ENCODE data around the gene EPG5.

The EPG5 gene

DNA sequence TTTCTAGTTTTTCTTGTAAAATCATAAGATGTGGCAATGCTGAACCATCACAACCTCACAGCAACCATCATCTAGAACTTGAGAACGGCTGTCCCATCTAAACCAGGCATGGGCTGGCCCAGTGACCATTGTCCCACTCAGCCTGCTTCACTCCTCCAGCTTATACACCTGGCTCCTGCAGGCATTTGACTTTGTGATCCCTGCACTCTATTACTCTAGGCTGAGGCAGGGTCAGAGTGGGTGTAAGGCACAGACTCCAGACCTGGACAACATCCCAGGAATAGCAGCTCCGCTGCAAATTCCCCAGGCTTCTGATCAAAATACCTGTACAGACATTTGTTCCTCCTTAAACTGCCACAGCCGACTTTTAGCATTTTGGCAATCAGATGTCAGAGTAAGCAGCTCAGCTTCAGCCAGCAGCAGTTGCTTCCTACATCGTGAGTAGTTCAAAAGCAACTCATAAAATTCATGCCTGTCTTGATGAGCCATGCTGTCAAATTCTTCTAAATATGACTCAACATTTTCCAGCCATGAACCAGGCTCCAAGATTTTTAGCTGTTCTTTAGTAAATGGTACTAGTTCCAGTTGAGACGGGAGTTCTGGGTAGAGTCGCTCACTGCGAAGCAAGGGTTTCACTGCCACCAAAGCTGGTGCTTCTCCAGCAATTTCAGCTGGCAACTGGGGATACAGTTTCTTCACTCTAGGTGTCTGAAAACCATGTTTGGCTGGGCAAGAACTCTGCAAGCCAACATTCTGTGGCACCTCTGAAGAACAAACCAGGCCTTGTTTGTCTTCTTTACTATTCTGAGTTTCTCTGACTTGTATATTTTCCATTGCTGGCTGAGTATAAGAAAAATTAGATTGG is 12.8 kb downstream of the EPG5 start:
- Mint-ChIP-seq H3K27me3 (no peaks in the 10 kb centered on the region), H3K4me3 (no peak overlapping the region), H3K9me3 (no peaks in the 10 kb centered on the region), H3K27ac (no peak overlapping the region), H3K36me3 (ENCODE audit: low read depth) (peaks cover 64% of the 10 kb centered on the region), H3K4me1 (ENCODE audit: low read depth) (peaks cover 16% of the 10 kb centered on the region)

DNA sequence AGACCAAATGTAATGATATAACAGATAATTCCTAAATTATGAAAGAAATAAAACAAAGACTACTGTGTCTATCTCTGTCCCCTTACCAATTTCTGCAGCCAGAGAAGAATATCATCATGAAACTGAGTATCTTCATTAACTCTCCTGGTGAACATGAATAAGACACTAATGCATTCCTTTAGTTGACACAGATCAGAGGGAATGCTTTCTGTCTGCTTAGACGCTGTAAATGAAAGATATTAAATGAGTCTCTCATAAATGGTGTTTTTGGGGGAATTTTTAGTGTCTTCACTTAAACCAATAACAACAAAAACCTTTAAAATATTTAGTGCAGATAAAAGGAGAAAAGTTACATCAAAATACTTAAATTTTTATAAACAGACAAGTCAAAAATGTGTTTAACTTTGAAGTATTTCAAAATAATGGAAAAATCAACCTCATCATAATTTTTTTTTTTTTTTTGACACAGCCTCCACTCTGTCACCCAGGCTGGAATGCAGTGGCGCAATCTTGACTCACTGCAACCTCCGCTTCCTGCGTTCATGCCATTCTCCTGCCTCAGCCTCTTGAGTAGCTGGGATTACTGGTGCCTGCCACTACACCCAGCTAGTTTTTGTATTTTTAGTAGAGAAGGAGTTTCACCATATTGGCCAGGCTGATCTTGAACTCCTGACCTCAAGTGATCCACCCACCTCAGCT is 16.0 kb downstream of the EPG5 start:
- Mint-ChIP-seq H3K4me3 (no peak overlapping the region), H3K27ac (no peak overlapping the region), H3K4me1 (ENCODE audit: low read depth) (peaks cover 3% of the 10 kb centered on the region), H3K36me3 (ENCODE audit: low read depth) (peaks cover 91% of the 10 kb centered on the region), H3K9me3 (no peaks in the 10 kb centered on the region), H3K27me3 (no peaks in the 10 kb centered on the region)

DNA sequence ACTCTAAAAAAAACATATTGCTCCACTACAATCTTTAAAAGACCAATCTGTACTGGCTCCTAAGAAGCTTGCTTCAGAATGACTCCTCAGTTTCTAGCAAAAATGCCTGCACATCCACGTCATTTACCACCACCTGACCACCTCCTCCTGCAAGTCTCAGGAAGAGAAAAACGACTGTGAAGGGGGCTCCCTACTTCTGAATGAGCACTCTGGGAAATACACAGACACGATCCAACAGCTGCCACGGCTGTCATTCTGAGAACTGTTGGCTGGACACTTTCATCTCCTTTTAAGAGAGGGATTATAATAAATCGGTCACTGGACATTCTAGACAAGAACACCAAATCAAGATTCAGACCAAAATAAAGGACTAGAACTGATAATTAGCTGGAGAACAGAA is 21.5 kb downstream of the EPG5 start:
- Mint-ChIP-seq H3K27ac (no peak overlapping the region), H3K4me1 (ENCODE audit: low read depth) (peaks cover 5% of the 10 kb centered on the region), H3K36me3 (ENCODE audit: low read depth) (peaks cover 82% of the 10 kb centered on the region), H3K4me3 (no peak overlapping the region), H3K9me3 (no peaks in the 10 kb centered on the region), H3K27me3 (no peaks in the 10 kb centered on the region)

DNA sequence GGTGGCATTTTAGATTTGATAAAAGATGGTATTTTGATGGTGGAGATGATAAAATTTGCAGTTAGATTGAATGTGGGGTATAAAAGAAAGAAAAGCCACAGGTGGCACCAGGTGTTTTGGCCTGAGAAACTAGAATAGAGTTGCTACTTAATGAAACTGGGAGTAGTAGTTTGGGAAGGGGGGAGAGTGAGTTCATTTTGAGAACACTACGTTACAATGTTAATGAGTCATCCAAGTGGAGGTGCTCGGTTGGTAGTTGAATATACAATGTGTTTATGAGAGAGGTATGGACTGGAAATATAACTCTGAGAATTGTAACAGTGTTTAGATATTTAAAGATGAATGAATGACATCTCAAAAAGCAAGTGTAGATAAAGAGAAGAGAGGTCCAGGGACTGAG is 26.4 kb downstream of the EPG5 start:
- no peaks in the 10 kb centered on the region for H3K27me3 Mint-ChIP-seq
- H3K4me3 Mint-ChIP-seq: no peak overlapping the region
- H3K9me3 Mint-ChIP-seq: no peaks in the 10 kb centered on the region
- H3K36me3 Mint-ChIP-seq (ENCODE audit: low read depth): peaks cover 72% of the 10 kb centered on the region
- peaks cover 42% of the 10 kb centered on the region for H3K4me1 Mint-ChIP-seq (ENCODE audit: low read depth)
- no peak overlapping the region for H3K27ac Mint-ChIP-seq

DNA sequence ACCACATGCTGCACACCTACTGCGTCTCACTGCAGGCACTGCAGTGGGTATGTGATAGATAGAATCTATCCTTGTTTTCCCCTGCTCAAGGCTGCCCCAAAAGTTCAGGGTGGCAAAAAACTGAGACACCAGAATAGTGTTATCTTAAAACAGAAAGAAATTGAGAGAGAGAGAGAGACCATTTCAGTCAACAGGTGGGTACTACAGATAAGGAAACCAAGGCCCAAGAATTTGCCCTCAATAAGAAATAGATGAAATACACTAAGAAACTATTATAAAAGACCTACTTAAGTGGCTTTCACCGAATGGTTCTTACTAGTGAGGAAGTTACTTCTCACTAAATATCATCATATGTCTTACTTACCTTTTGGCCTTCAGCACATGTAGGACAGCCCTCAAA is 27.9 kb downstream of the EPG5 start:
- peaks cover 47% of the 10 kb centered on the region for H3K4me1 Mint-ChIP-seq (ENCODE audit: low read depth)
- no peaks in the 10 kb centered on the region for H3K27me3 Mint-ChIP-seq
- no peaks in the 10 kb centered on the region for H3K9me3 Mint-ChIP-seq
- peaks cover 67% of the 10 kb centered on the region for H3K36me3 Mint-ChIP-seq (ENCODE audit: low read depth)
- no peak overlapping the region for H3K4me3 Mint-ChIP-seq
- H3K27ac Mint-ChIP-seq: no peak overlapping the region

DNA sequence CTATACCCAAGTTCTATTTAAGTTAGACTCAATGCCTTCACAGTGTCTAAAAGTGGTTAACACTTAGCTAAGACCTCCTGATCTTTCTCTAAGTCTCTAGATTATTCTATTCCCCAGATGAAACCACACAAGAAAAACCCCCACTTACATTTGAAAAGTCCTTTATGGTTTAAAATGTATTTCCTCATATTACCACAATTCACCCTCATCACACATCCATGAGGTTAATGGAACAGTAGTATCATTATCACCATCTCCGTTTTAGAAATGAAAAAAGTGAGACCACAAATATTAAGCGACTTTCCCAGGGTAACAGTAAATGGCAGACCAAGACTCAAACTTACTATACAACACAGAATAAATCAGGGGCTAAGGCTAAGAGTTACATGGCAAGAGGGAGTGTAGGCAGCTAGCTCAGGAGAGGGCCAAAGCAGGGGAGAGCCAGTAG is 28.6 kb downstream of the EPG5 start:
- Mint-ChIP-seq H3K4me3 (peak overlapping the region; percentile 55), H3K36me3 (ENCODE audit: low read depth) (peaks cover 64% of the 10 kb centered on the region), H3K4me1 (ENCODE audit: low read depth) (peaks cover 47% of the 10 kb centered on the region), H3K27me3 (no peaks in the 10 kb centered on the region), H3K27ac (peak overlapping the region; percentile 80), H3K9me3 (no peaks in the 10 kb centered on the region)

DNA sequence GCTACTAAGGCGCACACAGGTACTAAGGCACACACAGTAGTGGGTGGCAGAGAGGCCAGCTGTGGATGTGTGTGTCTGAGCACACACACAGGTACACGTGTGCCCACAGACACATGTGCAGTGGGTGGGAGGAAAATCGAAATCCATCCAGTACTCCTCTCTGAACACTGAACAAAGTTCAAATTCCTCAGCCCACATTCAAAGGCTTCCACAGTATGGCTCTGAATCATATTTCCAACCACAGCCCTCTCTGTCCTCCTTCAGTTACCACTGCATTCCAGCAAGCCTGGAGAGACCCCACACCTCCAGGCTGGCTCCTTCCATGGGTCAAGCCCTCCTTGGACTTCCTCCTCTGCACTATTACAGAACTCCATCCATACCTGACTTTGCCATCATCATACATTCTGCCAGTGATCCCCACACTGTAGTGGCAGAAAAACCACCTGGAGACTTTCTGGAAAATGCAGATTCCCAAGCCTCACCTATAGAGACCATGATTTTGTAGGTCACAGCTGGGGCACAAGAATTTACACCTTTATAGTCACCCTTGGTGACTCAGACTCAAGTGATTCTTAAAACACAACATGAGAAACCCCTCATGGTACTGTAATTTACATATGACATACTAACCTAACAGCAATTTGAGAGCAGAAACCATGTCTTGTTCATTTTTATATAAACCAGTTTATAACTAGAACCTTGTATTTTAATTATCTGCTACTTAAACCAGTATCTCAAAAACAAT is 31.4 kb downstream of the EPG5 start:
- H3K27me3 Mint-ChIP-seq: no peaks in the 10 kb centered on the region
- peaks cover 57% of the 10 kb centered on the region for H3K36me3 Mint-ChIP-seq (ENCODE audit: low read depth)
- H3K4me1 Mint-ChIP-seq (ENCODE audit: low read depth): peaks cover 43% of the 10 kb centered on the region
- no peak overlapping the region for H3K4me3 Mint-ChIP-seq
- H3K9me3 Mint-ChIP-seq: no peaks in the 10 kb centered on the region
- H3K27ac Mint-ChIP-seq: peak overlapping the region; percentile 77

DNA sequence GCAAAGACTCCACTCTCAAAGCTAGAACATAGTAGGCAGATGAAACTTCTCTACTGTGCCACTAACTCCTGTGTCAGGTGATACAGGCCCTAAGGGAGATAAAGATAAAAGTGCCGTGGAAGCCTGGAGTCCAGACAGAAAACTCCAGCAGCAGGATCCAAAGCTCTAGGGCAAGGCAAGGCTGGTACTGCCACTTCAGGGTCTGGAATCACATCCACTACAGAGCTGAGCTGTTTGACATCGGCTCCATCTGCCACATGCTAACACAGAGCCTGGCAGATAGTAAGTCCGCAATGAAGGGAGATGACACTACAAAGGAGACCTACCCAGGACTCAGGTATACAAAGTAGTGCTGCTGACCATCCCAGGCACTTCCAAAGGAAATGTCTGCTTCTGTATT is 34.4 kb downstream of the EPG5 start:
- Mint-ChIP-seq H3K4me3 (no peak overlapping the region), H3K27me3 (no peaks in the 10 kb centered on the region), H3K27ac (no peak overlapping the region), H3K36me3 (ENCODE audit: low read depth) (peaks cover 50% of the 10 kb centered on the region), H3K4me1 (ENCODE audit: low read depth) (peaks cover 13% of the 10 kb centered on the region), H3K9me3 (no peaks in the 10 kb centered on the region)

DNA sequence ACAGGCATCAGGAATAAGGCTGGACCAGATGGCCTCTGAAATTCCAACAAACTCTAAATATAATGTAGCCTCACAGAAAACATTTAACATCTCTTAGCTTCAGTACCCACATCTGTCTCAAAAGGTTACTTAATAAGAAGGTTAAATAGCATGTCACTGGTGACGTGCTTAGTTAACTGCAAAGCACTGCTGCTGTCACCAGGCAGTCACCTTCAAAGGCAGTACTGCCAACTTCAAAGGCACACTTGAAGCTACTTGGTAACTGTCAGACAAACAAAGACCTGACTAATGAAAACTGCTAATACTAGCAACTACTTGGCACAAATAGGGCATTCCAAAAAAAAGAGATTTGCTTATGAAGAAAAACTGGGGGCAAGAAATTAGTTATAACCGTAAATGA is 36.2 kb downstream of the EPG5 start:
- Mint-ChIP-seq H3K4me3 (no peak overlapping the region), H3K4me1 (ENCODE audit: low read depth) (peaks cover 7% of the 10 kb centered on the region), H3K36me3 (ENCODE audit: low read depth) (peaks cover 52% of the 10 kb centered on the region), H3K9me3 (no peaks in the 10 kb centered on the region), H3K27me3 (no peaks in the 10 kb centered on the region), H3K27ac (no peak overlapping the region)

DNA sequence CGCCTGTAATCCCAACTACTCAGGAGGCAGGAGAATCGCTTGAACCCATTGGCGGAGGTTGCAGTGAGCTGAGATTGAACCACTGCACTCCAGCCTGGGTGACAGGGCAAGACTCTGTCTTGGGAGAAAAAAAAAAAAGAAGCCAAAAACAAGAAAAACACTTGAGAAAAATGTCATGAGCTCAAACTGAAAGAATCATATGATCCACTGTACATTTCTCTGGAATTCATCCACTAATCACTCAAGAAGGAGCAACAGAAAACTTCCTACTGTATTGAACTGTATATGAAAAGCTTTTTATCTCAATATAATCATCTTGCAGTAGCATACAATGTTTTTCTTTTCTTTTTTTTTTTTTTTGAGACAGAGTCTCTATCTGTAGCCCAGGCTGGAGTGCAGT is 40.4 kb downstream of the EPG5 start:
- Mint-ChIP-seq H3K27me3 (no peaks in the 10 kb centered on the region), H3K4me3 (no peak overlapping the region), H3K27ac (no peak overlapping the region), H3K36me3 (ENCODE audit: low read depth) (peaks cover 63% of the 10 kb centered on the region), H3K9me3 (no peaks in the 10 kb centered on the region), H3K4me1 (ENCODE audit: low read depth) (no peaks in the 10 kb centered on the region)

DNA sequence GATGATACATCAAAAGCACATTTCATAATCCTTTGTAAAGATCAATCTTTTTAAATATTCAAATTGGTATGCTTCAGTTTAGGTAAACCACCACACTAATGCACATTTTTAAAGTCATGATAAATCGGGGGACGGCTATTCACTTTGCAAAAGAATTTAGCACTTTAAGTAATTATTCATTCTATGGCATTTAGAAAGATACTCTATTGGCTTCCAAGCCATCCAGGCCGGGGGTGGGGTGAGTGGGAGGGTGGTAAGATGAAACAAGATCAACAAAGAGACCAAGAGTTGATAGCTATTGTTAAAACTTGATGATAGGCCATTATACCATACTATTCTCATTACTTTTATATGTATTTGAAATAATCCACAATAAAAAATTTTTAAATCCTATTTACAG is 41.0 kb downstream of the EPG5 start:
- H3K9me3 Mint-ChIP-seq: no peaks in the 10 kb centered on the region
- no peaks in the 10 kb centered on the region for H3K27me3 Mint-ChIP-seq
- peaks cover 65% of the 10 kb centered on the region for H3K36me3 Mint-ChIP-seq (ENCODE audit: low read depth)

DNA sequence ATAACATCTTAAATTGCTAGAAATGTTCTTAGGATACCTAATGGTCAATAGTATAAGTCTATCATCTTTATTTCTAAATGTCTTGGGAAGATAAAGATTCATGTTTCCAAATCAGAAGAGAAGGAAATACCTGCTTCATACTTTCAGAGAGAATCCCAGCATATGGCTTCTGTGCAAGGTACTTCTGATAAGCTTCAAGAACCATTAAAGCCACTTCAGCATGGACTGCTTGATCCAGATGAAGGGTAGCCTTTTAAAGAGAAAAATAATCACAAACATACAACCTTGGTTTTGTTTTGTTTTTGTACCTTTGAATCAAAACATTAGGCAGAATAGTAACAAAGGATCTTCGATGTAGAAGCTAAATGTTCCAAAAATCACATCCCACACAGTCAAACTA is 44.0 kb downstream of the EPG5 start:
- peaks cover 60% of the 10 kb centered on the region for H3K36me3 Mint-ChIP-seq (ENCODE audit: low read depth)
- no peak overlapping the region for H3K27ac Mint-ChIP-seq
- peaks cover 14% of the 10 kb centered on the region for H3K4me1 Mint-ChIP-seq (ENCODE audit: low read depth)
- no peaks in the 10 kb centered on the region for H3K9me3 Mint-ChIP-seq
- H3K4me3 Mint-ChIP-seq: no peak overlapping the region
- H3K27me3 Mint-ChIP-seq: no peaks in the 10 kb centered on the region

More for the DNA sequence above, 41.0 kb downstream of the EPG5 start:
- Mint-ChIP-seq H3K27ac (no peak overlapping the region), H3K4me1 (ENCODE audit: low read depth) (peaks cover under 1% of the 10 kb centered on the region), H3K4me3 (no peak overlapping the region)

DNA sequence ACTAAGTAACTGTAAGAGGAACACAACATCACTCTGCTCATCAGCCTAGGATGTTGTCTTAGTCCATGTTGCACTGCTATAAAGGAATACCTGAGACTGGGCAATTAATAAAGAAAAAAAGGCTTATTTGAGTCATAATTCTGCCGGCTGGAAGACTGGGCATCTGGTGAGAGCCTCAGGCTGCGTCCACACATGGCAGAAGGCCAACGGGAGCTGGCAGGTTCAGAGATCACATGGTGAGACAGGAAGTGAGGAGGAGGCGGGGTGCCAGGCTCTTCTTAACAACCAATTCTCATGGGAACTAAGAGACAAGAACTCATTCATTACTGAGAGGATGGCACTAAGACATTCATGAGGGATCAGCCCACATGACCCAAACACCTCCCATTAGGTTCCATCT is 46.8 kb downstream of the EPG5 start:
- Mint-ChIP-seq H3K27me3 (no peaks in the 10 kb centered on the region), H3K4me1 (ENCODE audit: low read depth) (peaks cover 14% of the 10 kb centered on the region), H3K9me3 (no peaks in the 10 kb centered on the region), H3K27ac (no peak overlapping the region), H3K36me3 (ENCODE audit: low read depth) (peaks cover 63% of the 10 kb centered on the region), H3K4me3 (no peak overlapping the region)

DNA sequence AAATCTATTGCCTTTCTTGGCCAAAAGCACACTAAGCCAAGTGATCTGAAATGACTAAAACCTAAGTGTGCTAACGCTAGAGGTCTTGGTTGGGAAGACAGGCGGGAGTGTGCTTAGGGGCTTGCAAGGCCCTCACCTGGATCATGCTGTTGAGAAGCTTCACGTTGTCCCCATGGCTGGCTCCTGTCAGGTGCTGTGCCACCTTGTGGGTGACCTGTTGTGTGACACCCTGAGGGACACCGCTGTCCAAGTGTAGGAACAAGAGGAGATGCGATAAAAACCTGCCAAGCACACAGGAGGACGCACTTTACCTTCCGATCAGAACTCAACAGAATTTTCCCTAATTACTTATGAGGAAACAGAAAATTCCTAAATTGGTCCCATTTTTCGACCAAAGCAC is 50.8 kb downstream of the EPG5 start:
- no peak overlapping the region for H3K4me3 Mint-ChIP-seq
- H3K27me3 Mint-ChIP-seq: no peaks in the 10 kb centered on the region
- H3K27ac Mint-ChIP-seq: no peak overlapping the region
- peaks cover 61% of the 10 kb centered on the region for H3K36me3 Mint-ChIP-seq (ENCODE audit: low read depth)
- no peaks in the 10 kb centered on the region for H3K9me3 Mint-ChIP-seq
- H3K4me1 Mint-ChIP-seq (ENCODE audit: low read depth): peaks cover 14% of the 10 kb centered on the region

DNA sequence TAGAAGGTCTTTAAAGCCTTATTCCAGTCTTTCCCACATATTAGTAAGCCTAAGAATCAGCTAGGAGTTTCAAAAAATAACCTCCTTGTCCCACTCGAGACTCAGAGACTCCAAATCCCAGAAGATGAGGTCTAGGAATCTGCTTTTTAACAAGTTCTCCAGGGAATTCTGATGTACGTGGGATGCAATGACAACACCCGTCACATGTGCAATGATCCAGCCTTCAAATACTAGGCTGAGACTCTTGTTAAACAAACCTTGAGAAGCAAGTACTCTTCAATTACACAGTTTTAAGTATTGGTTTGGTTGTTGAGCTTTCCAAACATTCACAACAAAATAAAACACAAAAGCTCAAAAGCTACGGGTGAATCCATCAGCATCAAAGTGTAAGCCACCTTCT is 53.9 kb downstream of the EPG5 start:
- no peaks in the 10 kb centered on the region for H3K4me1 Mint-ChIP-seq (ENCODE audit: low read depth)
- H3K27me3 Mint-ChIP-seq: no peaks in the 10 kb centered on the region
- peaks cover 55% of the 10 kb centered on the region for H3K36me3 Mint-ChIP-seq (ENCODE audit: low read depth)
- H3K4me3 Mint-ChIP-seq: no peak overlapping the region
- H3K27ac Mint-ChIP-seq: no peak overlapping the region
- no peaks in the 10 kb centered on the region for H3K9me3 Mint-ChIP-seq
